Neural cell (in vitro differentiated cells): ENCODE results near the gene NIPA2. TPM values are rescaled to one million over a fixed set of nuclear protein-coding genes. Genes with fewer than 3 reads are reported as not detected.

Experiments
- H2AFZ ChIP-seq: fragments of 200-600, 300-800 bp; sonication (generic), shearing (Covaris generic); 2 replicates; pipeline ENCODE4 v1.6.0; 2014; ENCODE audit warnings: low read depth, mild to moderate bottlenecking, antibody characterized with exemption, low read length, moderate library complexity
- H3F3A ChIP-seq: fragments of 200-600 bp; shearing (Covaris generic); 2 replicates; pipeline ENCODE4 v1.6.1; 2016; ENCODE audit warnings: mild to moderate bottlenecking, moderate library complexity, mixed read lengths, antibody characterized with exemption, low read length; ENCODE audit not compliant: insufficient read depth, poor library complexity, severe bottlenecking
- H3K27ac ChIP-seq: fragments of 200-600, 300-800 bp; sonication (generic), shearing (Covaris generic); 2 replicates; pipeline ENCODE4 v1.5.1; 2014; ENCODE audit warnings: mild to moderate bottlenecking, low read length, moderate library complexity
- H3K27me3 ChIP-seq: fragments of 300-800, 200-600 bp; sonication (generic), shearing (Covaris generic); 2 replicates; pipeline ENCODE4 v1.6.0; 2014; ENCODE audit warnings: mild to moderate bottlenecking, low read depth, low read length, moderate library complexity; ENCODE audit not compliant: insufficient read depth
- H3K36me3 ChIP-seq: fragments of 300-800, 200-600 bp; sonication (generic), shearing (Covaris generic); 2 replicates; pipeline ENCODE4 v1.5.1; 2014; ENCODE audit warnings: mild to moderate bottlenecking, antibody characterized with exemption, low read length, moderate library complexity; ENCODE audit not compliant: insufficient read depth
- H3K4me2 ChIP-seq: fragments of 300-800, 200-600 bp; sonication (generic), shearing (Covaris generic); 2 replicates; pipeline ENCODE4 v1.6.0; 2014; ENCODE audit warnings: mild to moderate bottlenecking, low read length
- H3K4me3 ChIP-seq: fragments of 300-800, 200-600 bp; sonication (generic), shearing (Covaris generic); 2 replicates; pipeline ENCODE4 v1.5.1; 2014; ENCODE audit warnings: mild to moderate bottlenecking, low read length, moderate library complexity
- H3K79me2 ChIP-seq: fragments of 200-600 bp; shearing (Covaris generic); replicated peaks from 2 replicates; pipeline ENCODE4 v1.6.0; 2014; ENCODE audit warnings: mild to moderate bottlenecking, low read length, moderate library complexity; ENCODE audit not compliant: insufficient read depth
- H3K9ac ChIP-seq: fragments of 300-800, 200-600 bp; sonication (generic), shearing (Covaris generic); 2 replicates; pipeline ENCODE4 v1.6.1; 2016; ENCODE audit warnings: mild to moderate bottlenecking, low read length, mixed read lengths
- H3K9me2 ChIP-seq: fragments of 200-600 bp; shearing (Covaris generic); 2 replicates; pipeline ENCODE4 v1.6.1; 2016; ENCODE audit warnings: mild to moderate bottlenecking, low read length, mixed read lengths; ENCODE audit not compliant: insufficient read depth
- H3K9me3 ChIP-seq: fragments of 200-600, 300-800 bp; sonication (generic), shearing (Covaris generic); 2 replicates; pipeline ENCODE4 v1.6.1; 2016; ENCODE audit warnings: mild to moderate bottlenecking, mixed run types, low read length, moderate library complexity, mixed read lengths
- H4K20me1 ChIP-seq: fragments of 200-600 bp; shearing (Covaris generic); 2 replicates; pipeline ENCODE4 v1.6.1; 2016; ENCODE audit warnings: mild to moderate bottlenecking, mixed run types; ENCODE audit not compliant: insufficient read depth
- CTCF ChIP-seq: fragments of 450-650 bp; IDR thresholded peaks from 2 replicates; pipeline ENCODE4 v1.5.1; 2014; ENCODE audit warnings: antibody characterized with exemption, mild to moderate bottlenecking, moderate library complexity; ENCODE audit not compliant: poor library complexity, severe bottlenecking
- EP300 ChIP-seq: fragments of 450-650 bp; conservative IDR thresholded peaks from 2 replicates; pipeline ENCODE4 v1.6.1; 2014; ENCODE audit warnings: antibody characterized with exemption, mild to moderate bottlenecking, moderate library complexity; ENCODE audit not compliant: poor library complexity, severe bottlenecking
- EZH2 ChIP-seq: fragments of 200-600, 300-800 bp; shearing (Covaris generic), sonication (generic); IDR thresholded peaks from 2 replicates; pipeline ENCODE4 v1.6.1; 2014; ENCODE audit warnings: antibody characterized with exemption, low read length, borderline replicate concordance, mild to moderate bottlenecking; ENCODE audit not compliant: insufficient read depth, poor library complexity, severe bottlenecking
- MXI1 ChIP-seq: fragments of 450-650 bp; conservative IDR thresholded peaks from 2 replicates; pipeline ENCODE4 v1.6.1; 2014; ENCODE audit warnings: antibody characterized with exemption, mild to moderate bottlenecking; ENCODE audit not compliant: poor library complexity, severe bottlenecking
- POLR2AphosphoS5 ChIP-seq: IDR thresholded peaks from 2 replicates; pipeline ENCODE4 v1.6.1; 2012
- RAD21 ChIP-seq: fragments of 450-650 bp; conservative IDR thresholded peaks from 2 replicates; pipeline ENCODE4 v1.6.1; 2014; ENCODE audit warnings: antibody characterized with exemption, mild to moderate bottlenecking, moderate library complexity
- REST ChIP-seq: IDR thresholded peaks from 2 replicates; pipeline ENCODE4 v1.6.1; 2012; ENCODE audit warnings: borderline replicate concordance
- SMC3 ChIP-seq: fragments of 450-650 bp; conservative IDR thresholded peaks from 2 replicates; pipeline ENCODE4 v1.6.1; 2014; ENCODE audit warnings: antibody characterized with exemption, mild to moderate bottlenecking, moderate library complexity; ENCODE audit not compliant: poor library complexity
- TAF1 ChIP-seq: IDR thresholded peaks from 2 replicates; pipeline ENCODE4 v1.6.1; 2012; ENCODE audit warnings: low read depth
- polyA plus RNA-seq: library from polyadenylated mRNA; depleted of rRNA; stranded (reverse); fragments of >200 nt; gene quantifications from 2 replicates; pipeline ENCODE4 v1.2.3, GENCODE V29; 2014

NIPA2 gene
- polyA plus RNA-seq, 1 donor from 2014 or later, result 52.6 TPM

GRCh38 chr15:22870865-22871264 lies 32.4 kb downstream of the NIPA2 start:
- Histone ChIP-seq H3K36me3 (no peaks in the 10 kb centered on the region), H3K9ac (no peak overlapping the region), H3K9me3 (no peaks in the 10 kb centered on the region), H4K20me1 (no peaks in the 10 kb centered on the region), H3K27me3 (no peaks in the 10 kb centered on the region), H2AFZ (no peak overlapping the region), H3K27ac (no peak overlapping the region), H3K4me3 (no peak overlapping the region), H3K79me2 (no peaks in the 10 kb centered on the region), H3K4me2 (no peak overlapping the region), H3K9me2 (no peaks in the 10 kb centered on the region), H3F3A (no peaks in the 10 kb centered on the region)
- no peak for TF ChIP-seq REST

- Histone ChIP-seq H3K36me3 (no peaks in the 10 kb centered on the region), H3K27ac (no peak overlapping the region), H3K9me3 (no peaks in the 10 kb centered on the region), H3F3A (no peaks in the 10 kb centered on the region), H3K4me2 (no peak overlapping the region), H2AFZ (no peak overlapping the region), H3K4me3 (no peak overlapping the region), H3K79me2 (no peaks in the 10 kb centered on the region), H3K27me3 (no peaks in the 10 kb centered on the region), H3K9me2 (no peaks in the 10 kb centered on the region), H4K20me1 (no peaks in the 10 kb centered on the region), H3K9ac (no peak overlapping the region)
- TF ChIP-seq MXI1 (no peak), TAF1 (no peak), EP300 (no peak), SMC3 (no peak), RAD21 (no peak), POLR2AphosphoS5 (no peak), EZH2 (no peak), REST (no peak), CTCF (no peak)
These were observed 33.1 kb downstream of the NIPA2 start for GRCh38 chr15:22871481-22872086.
